ENCODE data around the gene PTER. TPM values are rescaled to one million over a fixed set of nuclear protein-coding genes. Genes with fewer than 3 reads are reported as not detected.

PTER gene
- total and polyA plus RNA-seq, 2 of the 13 experiments (the other 11 are each of a cell fraction or from before 2014, with no cell fraction given): 6.1 to 6.6 TPM

- DNase-seq (ENCODE audit: low spot score): no peak
- ATAC-seq: no peak
- Histone ChIP-seq H3K9me3 (ENCODE audit: low read length) (no peaks in the 10 kb centered on the region), H3K79me2 (ENCODE audit: insufficient read depth, low read length) (no peaks in the 10 kb centered on the region), H3K27ac (ENCODE audit: extremely low read length, insufficient read depth, low read length) (no peak overlapping the region), H2AFZ (ENCODE audit: low read length) (no peak overlapping the region), H4K20me1 (ENCODE audit: insufficient read depth, low read length) (no peaks in the 10 kb centered on the region), H3K9ac (ENCODE audit: insufficient read depth, low read depth, low read length) (no peak overlapping the region), H3K36me3 (replicated peaks in 1 of 2; ENCODE audit: control insufficient read depth in 1 of 2, insufficient read depth in 2 of 2, low read length in 2 of 2) (no peaks in the 10 kb centered on the region), H3K4me3 (replicated peaks in 1 of 3; ENCODE audit: insufficient read depth in 1 of 3, low read depth in 2 of 3, low read length in 3 of 3) (no peak overlapping the region), H3K4me1 (ENCODE audit: insufficient read depth, low read length) (peaks cover 20% of the 10 kb centered on the region), H3K4me2 (ENCODE audit: low read depth, low read length) (no peak overlapping the region), H3K27me3 (ENCODE audit: control insufficient read depth in 1 of 2, insufficient read depth in 2 of 2, low read length in 2 of 2) (no peaks in the 10 kb centered on the region)
- CTCF ChIA-PET (ENCODE audit: low intra/inter-chr PET ratio, low total read pairs): no interaction called here
- no TSS peak for BruUV-seq (replicated peaks)
- in situ Hi-C loops (cut with HindIII; ENCODE audit: extremely low pct_ligation_motif_present, low pct_unique_long_range_greater_than_20kb): no loop called here
- TF ChIP-seq TFAP4 (IDR thresholded peaks at IDR 0.05; ENCODE audit: borderline replicate concordance, low read depth) (no peak), YY1 (IDR thresholded peaks at IDR 0.05; ENCODE audit: insufficient read depth, insufficient replicate concordance, low read depth, low read length) (no peak)
- WGBS (ENCODE audit: low lambda C conversion rate): 67% methylated on average over 9 of the region's 9 CpGs
- intact Hi-C loops (cut with micrococcal nuclease; ENCODE audit: unreplicated experiment): no loop called here
- POLR2A ChIA-PET: no interaction called here
- no peak for FAIRE-seq
Measured at GRCh38 chr10:16441173-16441840, 4.5 kb downstream of the PTER start.

GRCh38 chr10:16442914-16443313 is 6.1 kb downstream of the PTER start:
- Histone ChIP-seq H2AFZ (ENCODE audit: low read length) (no peak overlapping the region), H3K27ac (ENCODE audit: extremely low read length, insufficient read depth, low read length) (no peak overlapping the region), H3K4me2 (ENCODE audit: low read depth, low read length) (no peak overlapping the region), H3K79me2 (ENCODE audit: insufficient read depth, low read length) (no peaks in the 10 kb centered on the region), H3K4me1 (ENCODE audit: insufficient read depth, low read length) (peaks cover 13% of the 10 kb centered on the region), H3K27me3 (ENCODE audit: control insufficient read depth in 1 of 2, insufficient read depth in 2 of 2, low read length in 2 of 2) (no peaks in the 10 kb centered on the region), H3K4me3 (replicated peaks in 1 of 3; ENCODE audit: insufficient read depth in 1 of 3, low read depth in 2 of 3, low read length in 3 of 3) (no peak overlapping the region), H4K20me1 (ENCODE audit: insufficient read depth, low read length) (no peaks in the 10 kb centered on the region), H3K9ac (ENCODE audit: insufficient read depth, low read depth, low read length) (no peak overlapping the region), H3K9me3 (ENCODE audit: low read length) (no peaks in the 10 kb centered on the region), H3K36me3 (replicated peaks in 1 of 2; ENCODE audit: control insufficient read depth in 1 of 2, insufficient read depth in 2 of 2, low read length in 2 of 2) (no peaks in the 10 kb centered on the region)
- ChIA-PET CTCF (ENCODE audit: low intra/inter-chr PET ratio, low total read pairs) (no interaction called here), POLR2A (no interaction called here)
- ATAC-seq: no peak
- in situ Hi-C loops (cut with HindIII; ENCODE audit: extremely low pct_ligation_motif_present, low pct_unique_long_range_greater_than_20kb) (no loop called here), intact Hi-C loops (cut with micrococcal nuclease; ENCODE audit: unreplicated experiment) (no loop called here)
- DNase-seq (ENCODE audit: low spot score): no peak
- 38% methylated on average over 1 of the region's 1 CpG for WGBS (ENCODE audit: low lambda C conversion rate)
- no TSS peak for BruUV-seq (replicated peaks)
- no peak for FAIRE-seq
- TF ChIP-seq ZMYM2 (CRISPR knock-in tag; IDR thresholded peaks at IDR 0.05) (no peak), HOMEZ (CRISPR knock-in tag; IDR thresholded peaks at IDR 0.05; ENCODE audit: low read depth) (no peak), AGO2 (optimal IDR thresholded peaks at IDR 0.05; ENCODE audit: low read depth, low read length) (no peak), THRA (CRISPR knock-in tag; IDR thresholded peaks at IDR 0.05; ENCODE audit: borderline replicate concordance) (no peak), ZNF773 (CRISPR knock-in tag; IDR thresholded peaks at IDR 0.05; ENCODE audit: borderline replicate concordance) (no peak), STAT6 (CRISPR knock-in tag; IDR thresholded peaks at IDR 0.05; ENCODE audit: borderline replicate concordance) (no peak), ZNF121 (CRISPR knock-in tag; IDR thresholded peaks at IDR 0.05) (no peak)
